HCT116 (cell line): ENCODE data around the gene GARIN5A.

ENCODE experiments used
- ATF3 ChIP-seq: IDR thresholded peaks from 2 replicates; pipeline ENCODE4 v1.6.1; 2012
- CBX3 ChIP-seq: IDR thresholded peaks from 2 replicates; pipeline ENCODE4 v1.6.1; 2012; ENCODE audit warnings: low read depth
- EZH2 ChIP-seq: fragments of 200-600 bp; sonication (generic); IDR thresholded peaks from 2 replicates; pipeline ENCODE4 v1.6.1; 2017; ENCODE audit warnings: antibody characterized with exemption, mixed run types
- EZH2phosphoT487 ChIP-seq: fragments of 200-600 bp; IDR thresholded peaks from 2 replicates; pipeline ENCODE4 v1.6.1; 2018; ENCODE audit warnings: antibody characterized with exemption, borderline replicate concordance
- JUND ChIP-seq: IDR thresholded peaks from 2 replicates; pipeline ENCODE4 v1.6.1; 2012
- POLR2A ChIP-seq: IDR thresholded peaks from 2 replicates; pipeline ENCODE4 v1.7.0; 2011; ENCODE audit warnings: borderline replicate concordance; ENCODE audit not compliant: insufficient read depth, insufficient read length; ENCODE audit errors: extremely low read depth
- POLR2AphosphoS5 ChIP-seq: IDR thresholded peaks from 2 replicates; pipeline ENCODE4 v1.6.1; 2011; ENCODE audit warnings: mild to moderate bottlenecking, low read depth, low read length, moderate library complexity
- RAD21 ChIP-seq: IDR thresholded peaks from 2 replicates; pipeline ENCODE4 v1.6.1; 2012; ENCODE audit warnings: low read depth, mild to moderate bottlenecking
- SRF ChIP-seq: IDR thresholded peaks from 2 replicates; pipeline ENCODE4 v1.6.1; 2012; ENCODE audit warnings: low read depth
- TF ChIP-seq, protein P1 (sequence below), 3 experiments: fragments of 200-600 bp in 1 of 3; sonication (generic) in 1 of 3; IDR thresholded peaks in 2 of 3; conservative IDR thresholded peaks in 1 of 3; 2 replicates each; pipeline ENCODE4 v1.5.1; 2012 to 2017; ENCODE audit warnings: low read depth in 2 of 3, low read length in 2 of 3, antibody characterized with exemption in 1 of 3, borderline replicate concordance in 1 of 3, control low read depth in 1 of 3, mild to moderate bottlenecking in 1 of 3, mixed read lengths in 1 of 3, mixed run types in 1 of 3, moderate library complexity in 1 of 3; ENCODE audit not compliant: insufficient read depth in 1 of 3
- TF ChIP-seq, protein P2 (sequence below): IDR thresholded peaks from 2 replicates; pipeline ENCODE4 v1.6.1; 2012; ENCODE audit warnings: low read depth

GRCh38 chr19:50522881-50523280, 46.2 kb upstream of the GARIN5A start:
- TF ChIP-seq, protein P1, sequence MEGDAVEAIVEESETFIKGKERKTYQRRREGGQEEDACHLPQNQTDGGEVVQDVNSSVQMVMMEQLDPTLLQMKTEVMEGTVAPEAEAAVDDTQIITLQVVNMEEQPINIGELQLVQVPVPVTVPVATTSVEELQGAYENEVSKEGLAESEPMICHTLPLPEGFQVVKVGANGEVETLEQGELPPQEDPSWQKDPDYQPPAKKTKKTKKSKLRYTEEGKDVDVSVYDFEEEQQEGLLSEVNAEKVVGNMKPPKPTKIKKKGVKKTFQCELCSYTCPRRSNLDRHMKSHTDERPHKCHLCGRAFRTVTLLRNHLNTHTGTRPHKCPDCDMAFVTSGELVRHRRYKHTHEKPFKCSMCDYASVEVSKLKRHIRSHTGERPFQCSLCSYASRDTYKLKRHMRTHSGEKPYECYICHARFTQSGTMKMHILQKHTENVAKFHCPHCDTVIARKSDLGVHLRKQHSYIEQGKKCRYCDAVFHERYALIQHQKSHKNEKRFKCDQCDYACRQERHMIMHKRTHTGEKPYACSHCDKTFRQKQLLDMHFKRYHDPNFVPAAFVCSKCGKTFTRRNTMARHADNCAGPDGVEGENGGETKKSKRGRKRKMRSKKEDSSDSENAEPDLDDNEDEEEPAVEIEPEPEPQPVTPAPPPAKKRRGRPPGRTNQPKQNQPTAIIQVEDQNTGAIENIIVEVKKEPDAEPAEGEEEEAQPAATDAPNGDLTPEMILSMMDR (IDR thresholded peaks at IDR 0.05 in 2 of 3, conservative IDR thresholded peaks at IDR 0.05 in 1 of 3; ENCODE audit: borderline replicate concordance in 1 of 3, insufficient read depth in 1 of 3, low read depth in 2 of 3, low read length in 2 of 3): no peak
- TF ChIP-seq EZH2: no peak
- TF ChIP-seq POLR2A: no peak
- TF ChIP-seq EZH2phosphoT487: no peak
- TF ChIP-seq JUND: no peak
- no peak for TF ChIP-seq CBX3
- TF ChIP-seq, protein P2, sequence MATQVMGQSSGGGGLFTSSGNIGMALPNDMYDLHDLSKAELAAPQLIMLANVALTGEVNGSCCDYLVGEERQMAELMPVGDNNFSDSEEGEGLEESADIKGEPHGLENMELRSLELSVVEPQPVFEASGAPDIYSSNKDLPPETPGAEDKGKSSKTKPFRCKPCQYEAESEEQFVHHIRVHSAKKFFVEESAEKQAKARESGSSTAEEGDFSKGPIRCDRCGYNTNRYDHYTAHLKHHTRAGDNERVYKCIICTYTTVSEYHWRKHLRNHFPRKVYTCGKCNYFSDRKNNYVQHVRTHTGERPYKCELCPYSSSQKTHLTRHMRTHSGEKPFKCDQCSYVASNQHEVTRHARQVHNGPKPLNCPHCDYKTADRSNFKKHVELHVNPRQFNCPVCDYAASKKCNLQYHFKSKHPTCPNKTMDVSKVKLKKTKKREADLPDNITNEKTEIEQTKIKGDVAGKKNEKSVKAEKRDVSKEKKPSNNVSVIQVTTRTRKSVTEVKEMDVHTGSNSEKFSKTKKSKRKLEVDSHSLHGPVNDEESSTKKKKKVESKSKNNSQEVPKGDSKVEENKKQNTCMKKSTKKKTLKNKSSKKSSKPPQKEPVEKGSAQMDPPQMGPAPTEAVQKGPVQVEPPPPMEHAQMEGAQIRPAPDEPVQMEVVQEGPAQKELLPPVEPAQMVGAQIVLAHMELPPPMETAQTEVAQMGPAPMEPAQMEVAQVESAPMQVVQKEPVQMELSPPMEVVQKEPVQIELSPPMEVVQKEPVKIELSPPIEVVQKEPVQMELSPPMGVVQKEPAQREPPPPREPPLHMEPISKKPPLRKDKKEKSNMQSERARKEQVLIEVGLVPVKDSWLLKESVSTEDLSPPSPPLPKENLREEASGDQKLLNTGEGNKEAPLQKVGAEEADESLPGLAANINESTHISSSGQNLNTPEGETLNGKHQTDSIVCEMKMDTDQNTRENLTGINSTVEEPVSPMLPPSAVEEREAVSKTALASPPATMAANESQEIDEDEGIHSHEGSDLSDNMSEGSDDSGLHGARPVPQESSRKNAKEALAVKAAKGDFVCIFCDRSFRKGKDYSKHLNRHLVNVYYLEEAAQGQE: no peak
- no peak for TF ChIP-seq ATF3
- no peak for TF ChIP-seq POLR2AphosphoS5
- TF ChIP-seq RAD21: no peak
- TF ChIP-seq SRF: no peak
